ENCODE measurements around the gene ATF7.

- TF ChIP-seq POLR2A (IDR thresholded peaks at IDR 0.05; ENCODE audit: low read length): no peak
- TF ChIP-seq GATA1 (IDR thresholded peaks at IDR 0.05; ENCODE audit: low read depth, low read length): no peak
These were observed 13.2 kb downstream of the ATF7 start for GRCh38 chr12:53612978-53613377.

All from erythroblast (primary cell).